GM11168 (cell line): ENCODE results near the gene SLC9A9.
"Not testable (repeated sequence)": the region's sequence is repeated elsewhere in the genome, so short reads cannot be mapped to it uniquely, and the experiment has no call there.

Experiments used
- in situ Hi-C: fragments of 300-500 bp; cut with MboI; formaldehyde crosslinking; loops from one replicate; pipeline ENCODE4 v1.12.0; 2022; ENCODE audit warnings: low sequenced_read_pairs; ENCODE audit not compliant: unreplicated experiment

The SLC9A9 gene

DNA sequence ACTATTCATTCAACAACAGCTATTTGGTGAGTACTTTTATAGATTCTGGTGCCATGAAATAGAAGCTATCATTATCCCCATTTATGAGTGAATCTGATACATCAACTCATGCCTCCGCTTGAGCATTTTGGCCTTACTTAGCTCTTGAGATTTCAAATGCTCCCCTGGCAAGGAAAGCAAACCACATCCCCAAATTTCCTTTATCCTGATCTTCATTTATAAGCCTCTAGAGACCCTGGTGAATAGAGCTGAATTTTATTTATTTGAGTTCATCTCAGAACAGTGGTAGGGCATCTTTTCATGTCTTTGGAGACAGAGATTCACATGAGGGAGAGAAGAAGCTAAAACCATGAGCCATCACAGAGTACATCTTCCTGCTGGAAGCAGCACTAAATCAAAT is 317.2 kb downstream of the SLC9A9 start:
- in situ Hi-C loops: no loop called here

DNA sequence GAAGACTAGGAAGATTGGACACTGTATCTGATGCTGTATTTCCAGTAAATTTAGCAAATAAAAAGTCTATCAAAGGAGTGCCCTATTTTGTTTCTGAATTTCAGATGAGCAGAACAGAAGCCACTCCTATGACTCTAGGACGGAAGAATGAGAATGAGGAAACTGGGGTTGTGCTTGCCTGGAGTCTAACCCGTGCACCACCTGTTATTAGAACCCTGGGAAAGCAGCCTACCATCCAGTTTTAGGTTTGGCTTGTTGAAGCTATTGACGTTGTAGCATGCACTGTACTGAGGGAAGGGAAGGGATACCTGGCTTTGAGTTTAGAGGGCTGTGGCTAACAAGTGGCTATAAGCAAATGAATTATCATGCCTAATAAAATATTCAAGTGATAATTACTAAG is 318.5 kb downstream of the SLC9A9 start:
- in situ Hi-C loops: no loop called here

DNA sequence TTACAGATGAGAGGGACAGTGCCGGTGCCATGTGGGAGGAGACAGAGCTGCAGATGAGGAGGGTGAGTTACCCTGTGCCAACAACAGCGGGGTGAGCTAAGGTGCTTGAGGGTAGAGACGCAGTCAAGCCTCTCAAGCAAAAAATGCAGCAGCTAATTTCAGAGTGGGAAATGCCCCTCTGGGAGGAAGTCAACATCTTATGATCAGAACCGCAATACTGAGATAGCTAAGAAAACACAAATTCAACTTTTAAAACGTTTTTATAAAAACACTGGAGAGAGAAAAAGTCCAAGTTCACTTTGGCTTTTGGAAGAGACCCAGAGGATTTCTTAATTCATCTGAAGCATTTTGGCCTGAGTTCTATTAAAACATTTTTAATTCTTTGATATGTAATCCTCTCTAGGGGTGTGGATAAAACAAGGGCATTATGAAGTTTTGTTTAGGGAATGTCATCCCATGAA is 319.2 kb downstream of the SLC9A9 start:
- in situ Hi-C loops: no loop called here

DNA sequence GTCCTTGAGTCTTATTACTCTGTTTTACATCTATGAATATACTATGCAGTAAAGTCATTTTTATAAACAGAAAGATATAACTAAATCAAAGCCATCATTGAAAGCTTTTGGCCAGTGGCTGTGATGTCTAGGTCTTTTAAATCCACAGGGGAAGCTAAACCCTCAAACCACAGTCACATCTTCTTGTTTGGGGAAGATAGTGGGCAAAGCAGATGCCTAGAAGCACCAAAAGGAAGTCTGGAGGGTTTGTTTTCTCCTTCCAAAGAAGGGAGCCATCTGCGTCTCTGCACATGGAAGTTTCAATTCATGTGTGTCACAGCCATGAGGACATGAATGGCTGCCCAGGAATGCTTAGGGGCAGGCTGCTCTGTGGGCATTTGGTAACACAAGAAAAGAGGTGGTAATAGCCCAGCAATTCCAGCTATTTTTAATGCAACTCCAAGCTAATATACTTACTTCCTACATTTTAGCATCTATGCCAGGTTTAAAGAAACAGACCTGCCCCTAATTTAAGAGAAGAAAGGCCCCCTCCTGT is 322.2 kb downstream of the SLC9A9 start:
- in situ Hi-C loops: no loop called here

DNA sequence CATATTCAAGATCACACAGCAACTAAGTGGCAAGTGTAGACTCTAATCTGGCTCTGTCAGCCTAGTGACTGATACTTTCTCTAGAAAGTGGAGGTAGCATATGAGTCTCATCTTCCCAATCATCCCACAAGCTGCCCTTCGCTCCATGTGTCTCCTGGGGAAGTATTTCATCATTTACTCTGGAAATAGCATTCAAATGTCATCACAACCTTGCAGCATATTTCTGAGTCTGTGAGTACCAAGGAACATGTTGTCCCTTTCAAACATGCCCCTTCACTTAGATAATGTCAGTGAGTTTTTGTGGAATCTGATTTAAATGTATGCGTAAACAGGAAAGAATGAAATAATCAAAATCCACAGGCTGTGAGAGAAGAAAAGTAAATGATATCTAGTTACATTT is 322.9 kb downstream of the SLC9A9 start:
- in situ Hi-C loops: no loop called here

DNA sequence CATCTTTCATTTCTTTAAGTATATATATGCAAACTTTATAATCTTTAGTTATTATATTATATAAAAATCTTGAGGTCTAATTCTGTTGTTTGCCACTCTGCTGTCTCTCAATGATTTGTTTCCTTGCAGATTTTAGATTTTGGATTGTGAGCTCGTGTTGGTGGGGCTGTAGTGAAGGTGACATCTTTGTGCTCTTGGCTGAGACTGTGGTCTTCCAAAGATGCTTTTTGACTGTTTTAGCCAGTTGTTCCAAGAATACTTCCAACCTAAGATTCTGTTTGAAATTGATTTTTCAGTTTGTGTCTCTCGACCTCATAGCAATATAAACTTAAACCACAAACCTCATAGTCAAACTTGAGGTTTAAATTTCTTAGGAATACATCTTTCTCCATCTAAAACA is 326.5 kb downstream of the SLC9A9 start:
- in situ Hi-C loops: no loop called here

DNA sequence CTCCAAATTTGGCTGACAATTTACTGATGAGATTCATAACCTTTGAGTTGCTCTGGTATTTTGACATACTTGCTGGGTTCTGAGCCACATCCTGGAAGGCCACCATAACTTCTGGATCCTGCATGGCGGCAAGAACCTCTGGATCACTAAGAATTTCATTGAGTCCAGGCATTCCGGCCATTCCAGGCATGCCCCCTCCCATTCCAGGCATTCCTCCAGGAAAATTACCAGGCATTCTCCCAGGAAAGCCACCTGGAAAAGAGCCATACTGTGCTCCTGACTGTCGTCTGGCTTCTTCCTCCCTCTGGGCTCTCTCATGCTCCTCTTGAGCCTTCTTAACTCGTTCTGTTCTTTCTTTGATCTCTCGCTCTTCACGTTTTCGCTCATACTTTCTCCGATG is 331.1 kb downstream of the SLC9A9 start:
- in situ Hi-C loops: not testable (repeated sequence)

DNA sequence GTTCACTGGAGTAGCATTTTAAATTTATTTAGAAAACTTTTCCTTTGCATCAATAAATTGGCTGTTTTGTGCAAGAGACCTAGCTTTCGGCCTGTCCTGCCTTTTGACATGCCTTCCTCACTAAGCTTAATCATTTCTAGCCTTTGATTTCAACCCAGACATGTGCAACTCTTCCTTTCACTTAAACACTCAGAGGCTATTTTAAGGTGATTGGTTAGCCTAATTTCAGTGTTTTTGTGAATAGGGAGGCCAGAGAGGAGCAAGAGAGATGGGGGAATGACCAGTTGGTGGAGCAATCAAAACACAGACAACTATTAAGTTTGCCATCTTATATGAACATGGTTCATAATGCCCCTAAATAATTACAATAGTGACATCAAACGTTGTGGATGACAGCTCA is 333.4 kb downstream of the SLC9A9 start:
- in situ Hi-C loops: no loop called here

DNA sequence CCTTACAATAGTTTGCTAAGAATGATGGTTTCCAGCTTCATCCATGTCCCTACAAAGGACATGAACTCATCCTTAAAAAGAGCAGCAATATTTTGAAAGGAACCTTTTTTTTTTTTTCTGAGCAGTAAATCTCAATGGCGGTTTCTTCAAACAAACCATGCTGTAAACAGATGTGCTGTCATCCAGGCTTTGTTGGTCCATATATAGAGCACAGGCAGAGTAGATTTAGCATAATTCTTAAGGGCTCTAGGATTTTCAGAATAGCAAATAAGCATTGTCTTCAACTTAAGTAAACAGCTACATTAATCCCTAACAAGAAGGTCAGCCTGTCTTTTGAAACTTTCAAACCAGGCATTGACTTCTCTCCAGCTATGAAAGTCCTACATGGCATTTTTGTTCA is 334.2 kb downstream of the SLC9A9 start:
- in situ Hi-C loops: no loop called here

DNA sequence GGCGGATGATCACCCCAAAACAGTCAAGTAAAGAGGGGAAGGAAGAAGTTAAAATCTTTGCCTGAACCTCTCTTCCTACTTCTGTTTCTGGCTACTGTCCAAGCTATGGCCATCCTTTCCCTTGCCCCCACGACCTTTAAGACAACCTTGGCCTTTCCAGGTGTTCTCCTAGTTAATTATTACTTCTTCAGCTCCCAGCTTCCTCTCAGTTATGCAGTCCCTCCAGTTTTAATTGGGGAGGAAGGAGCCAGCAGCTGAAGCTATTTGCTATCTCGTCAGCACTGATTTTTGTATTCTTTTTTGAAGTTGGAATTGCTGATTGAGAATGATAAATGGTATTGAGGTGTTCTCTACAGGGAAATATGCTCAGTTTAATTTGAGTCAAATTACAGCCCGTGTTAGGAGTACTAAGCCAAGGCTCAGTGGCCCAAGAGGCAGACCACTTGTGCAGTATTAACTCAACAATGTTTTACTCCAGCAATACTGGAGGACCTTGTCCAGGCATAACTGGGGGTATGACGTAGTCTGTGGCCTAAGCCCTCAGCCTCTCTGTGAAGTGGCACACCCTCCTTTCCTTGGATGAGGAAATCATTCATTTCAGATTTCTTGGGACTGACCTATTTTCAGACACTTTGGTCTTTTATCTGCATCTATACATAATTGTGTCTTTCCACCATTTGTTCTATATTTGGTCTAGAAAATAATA is 336.9 kb downstream of the SLC9A9 start:
- in situ Hi-C loops: no loop called here

DNA sequence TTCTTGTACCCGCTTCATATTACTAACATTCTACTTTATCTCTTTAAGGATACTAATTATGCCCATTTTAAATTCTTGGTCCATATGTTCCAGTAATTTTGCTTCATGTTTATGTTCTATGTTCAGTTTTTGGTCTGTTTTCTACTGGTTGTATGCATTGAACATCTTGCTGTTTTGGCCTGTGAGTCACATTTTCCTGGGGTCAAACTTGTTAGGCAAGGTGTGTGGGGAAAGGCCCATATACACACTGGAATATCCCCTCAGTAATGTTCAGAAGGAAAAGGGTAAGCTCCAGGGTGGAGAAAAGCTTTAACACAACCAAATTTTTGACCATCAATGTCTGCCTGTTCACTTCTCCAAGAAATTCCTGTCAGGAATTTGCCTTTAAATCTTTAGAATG is 337.7 kb downstream of the SLC9A9 start:
- in situ Hi-C loops: no loop called here

DNA sequence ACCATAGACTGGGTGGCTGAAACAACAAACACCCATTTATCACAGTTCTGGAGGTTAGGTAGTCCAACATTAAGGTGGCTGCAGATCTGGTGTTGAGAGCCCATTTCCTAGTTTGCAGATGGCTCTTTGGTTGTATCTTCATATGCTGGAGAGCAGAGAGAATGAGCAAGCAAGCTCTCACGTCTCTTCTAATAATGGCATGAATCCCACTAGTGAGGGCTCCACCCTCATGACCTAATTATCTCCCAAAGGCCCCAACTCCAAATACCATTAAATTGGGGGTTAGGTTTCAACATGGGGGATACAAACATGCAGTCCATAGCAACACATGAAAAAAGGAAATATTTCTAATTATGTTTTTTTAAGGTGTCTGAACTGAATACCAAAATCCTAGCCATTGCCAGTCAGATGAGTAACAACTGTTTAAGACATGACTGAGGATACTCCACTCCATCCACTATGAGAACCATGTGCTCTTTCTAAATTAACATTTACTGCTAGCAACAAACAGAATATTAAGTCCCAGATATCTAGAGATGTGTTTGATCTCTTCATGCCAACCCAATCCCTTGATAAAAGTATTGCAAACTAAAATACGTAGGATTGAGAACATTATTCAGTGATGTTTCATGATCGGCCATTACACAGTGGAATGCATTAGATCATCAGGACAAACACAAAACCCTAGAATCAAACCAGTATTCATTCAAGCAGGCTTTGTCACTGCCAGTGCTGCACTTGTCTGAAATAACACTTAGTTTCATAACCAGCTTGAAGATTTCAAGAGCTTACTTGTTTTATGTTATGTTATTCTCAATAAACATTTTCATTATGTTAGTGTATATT is 340.3 kb downstream of the SLC9A9 start:
- in situ Hi-C loops: no loop called here

DNA sequence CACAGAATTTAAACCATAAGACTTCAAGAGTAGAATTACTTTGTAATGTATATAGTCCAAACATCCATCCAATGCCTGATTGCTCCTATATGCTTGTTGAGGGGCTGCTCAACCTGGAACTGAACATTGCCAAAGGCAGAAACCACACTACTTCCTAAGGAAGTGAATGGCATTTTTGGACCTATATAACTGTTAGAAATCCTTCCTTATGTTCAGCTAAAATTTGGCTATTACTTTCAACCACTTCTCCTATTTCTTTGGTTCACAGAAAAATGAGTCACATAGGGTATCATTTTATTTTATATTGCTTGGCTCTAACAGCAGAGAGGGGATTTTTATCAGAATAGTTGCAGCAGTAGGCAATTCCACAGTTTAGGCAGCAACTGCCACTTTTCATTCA is 342.1 kb downstream of the SLC9A9 start:
- in situ Hi-C loops: no loop called here

DNA sequence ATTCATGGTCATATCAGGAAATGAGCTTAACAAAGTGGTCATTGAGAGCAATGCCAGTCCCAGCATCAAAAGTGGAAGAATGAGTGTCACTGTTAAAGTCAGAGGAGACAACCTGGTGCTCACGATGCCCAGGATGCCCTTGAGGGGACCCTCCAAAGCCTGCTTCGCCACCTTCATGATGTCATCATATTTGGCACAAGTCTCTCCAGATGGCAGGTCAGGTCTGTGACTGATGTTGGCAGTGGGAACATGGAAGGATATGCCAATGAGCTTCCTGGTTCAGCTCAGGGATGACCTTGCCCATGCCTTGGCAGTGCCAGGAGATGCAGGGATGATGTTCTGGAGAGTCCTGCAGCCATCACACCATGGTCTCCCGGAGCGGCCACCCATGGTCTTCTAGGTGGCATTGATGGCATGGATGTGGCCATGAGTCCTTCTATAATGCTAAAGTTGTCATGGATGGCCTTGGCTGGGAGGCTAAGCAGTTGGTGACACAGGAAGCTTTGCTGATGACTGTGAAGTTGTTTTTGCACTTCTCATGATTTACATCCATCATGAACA is 344.9 kb downstream of the SLC9A9 start:
- in situ Hi-C loops: no loop called here

DNA sequence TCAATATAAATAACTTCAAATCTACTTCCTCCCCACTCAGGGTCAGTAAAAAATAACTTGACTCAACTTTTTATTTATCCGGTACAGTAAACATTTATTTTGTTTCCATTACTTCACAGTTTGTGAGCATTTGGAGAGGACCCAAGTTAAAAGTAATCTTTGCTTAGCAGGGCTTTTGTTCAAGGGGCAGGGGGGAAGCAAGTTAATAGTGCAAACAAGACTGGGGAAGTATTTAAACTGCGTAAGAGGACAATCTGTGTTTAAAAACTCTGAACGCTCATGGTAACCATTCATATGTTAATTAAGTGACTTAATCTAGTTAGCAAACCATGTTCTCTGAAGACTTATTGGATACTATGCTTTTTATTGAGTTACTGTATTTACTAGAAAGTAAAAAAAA is 346.2 kb downstream of the SLC9A9 start:
- in situ Hi-C loops: no loop called here

DNA sequence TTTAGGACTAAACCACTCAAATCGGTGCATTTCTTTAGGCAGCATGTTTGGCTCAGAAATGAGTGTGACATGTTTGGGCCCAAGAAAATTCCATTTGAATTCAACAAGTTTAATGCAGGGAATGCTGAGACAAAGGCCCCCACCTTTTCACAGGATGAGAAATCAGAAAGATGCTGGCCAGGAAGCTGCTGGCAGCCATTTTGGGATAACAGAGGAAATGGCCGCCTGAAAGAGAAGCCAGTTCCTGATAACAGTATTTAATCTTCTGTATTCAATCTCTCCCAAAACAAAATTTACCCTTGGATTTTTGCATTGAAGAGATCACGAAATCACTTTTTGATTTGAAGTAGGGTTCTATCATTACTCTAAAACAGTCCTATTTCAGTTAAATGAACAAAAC is 350.9 kb downstream of the SLC9A9 start:
- in situ Hi-C loops: no loop called here

DNA sequence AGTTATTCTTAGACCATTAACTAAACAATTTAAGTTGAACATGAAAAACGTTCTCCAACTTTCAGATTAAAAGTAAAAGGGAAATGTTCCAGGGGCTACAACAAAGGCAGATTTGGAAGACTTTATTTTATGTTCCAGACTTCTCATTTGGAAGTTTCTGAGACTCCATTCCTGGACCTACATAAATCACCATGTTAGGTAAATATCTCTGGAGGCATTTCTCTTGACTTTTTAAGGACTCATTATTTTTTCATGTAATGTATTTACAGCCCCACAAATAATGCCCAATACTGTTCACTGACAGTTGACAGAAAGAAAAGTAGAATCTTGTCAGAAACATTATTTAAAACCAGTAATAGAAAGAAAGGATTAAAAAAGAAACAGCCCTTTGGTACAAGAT is 352.1 kb downstream of the SLC9A9 start:
- in situ Hi-C loops: no loop called here

DNA sequence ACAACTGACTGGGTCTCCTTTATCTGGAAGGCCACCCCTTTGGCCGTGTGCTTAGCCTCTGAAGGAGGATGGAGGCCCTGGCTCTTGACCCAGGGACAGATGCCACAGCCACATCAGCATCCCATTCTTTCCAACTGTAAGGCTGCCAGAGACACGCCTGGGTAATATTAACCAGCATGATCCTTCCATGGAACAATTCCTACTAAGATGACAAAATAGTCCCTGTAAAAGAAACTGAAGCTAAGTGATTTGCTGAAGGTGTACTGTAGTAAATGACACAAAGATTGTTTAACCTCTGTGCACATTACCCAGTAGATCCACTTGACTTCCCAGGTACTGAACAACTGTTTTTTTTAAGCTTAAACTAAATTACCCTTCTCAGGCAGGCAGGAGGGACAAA is 352.7 kb downstream of the SLC9A9 start:
- in situ Hi-C loops: no loop called here

DNA sequence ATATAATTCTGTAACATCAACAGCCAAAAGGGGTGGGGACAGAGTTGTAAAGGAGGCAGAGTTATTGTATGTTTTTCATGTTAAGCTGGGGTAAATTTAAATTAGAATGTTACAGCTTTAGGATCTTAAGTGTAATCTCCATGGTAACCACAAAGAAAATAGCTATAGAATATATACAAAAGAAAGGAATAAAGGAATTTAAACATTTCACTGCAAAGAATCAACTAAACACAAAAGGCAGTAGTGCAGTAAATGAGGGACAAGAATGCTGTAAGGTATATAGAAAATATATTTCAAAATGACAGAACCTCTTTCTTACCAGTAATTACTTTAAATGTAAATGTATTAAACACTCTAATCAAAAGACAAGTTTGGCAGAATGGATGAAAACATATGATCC is 361.7 kb downstream of the SLC9A9 start:
- in situ Hi-C loops: no loop called here

DNA sequence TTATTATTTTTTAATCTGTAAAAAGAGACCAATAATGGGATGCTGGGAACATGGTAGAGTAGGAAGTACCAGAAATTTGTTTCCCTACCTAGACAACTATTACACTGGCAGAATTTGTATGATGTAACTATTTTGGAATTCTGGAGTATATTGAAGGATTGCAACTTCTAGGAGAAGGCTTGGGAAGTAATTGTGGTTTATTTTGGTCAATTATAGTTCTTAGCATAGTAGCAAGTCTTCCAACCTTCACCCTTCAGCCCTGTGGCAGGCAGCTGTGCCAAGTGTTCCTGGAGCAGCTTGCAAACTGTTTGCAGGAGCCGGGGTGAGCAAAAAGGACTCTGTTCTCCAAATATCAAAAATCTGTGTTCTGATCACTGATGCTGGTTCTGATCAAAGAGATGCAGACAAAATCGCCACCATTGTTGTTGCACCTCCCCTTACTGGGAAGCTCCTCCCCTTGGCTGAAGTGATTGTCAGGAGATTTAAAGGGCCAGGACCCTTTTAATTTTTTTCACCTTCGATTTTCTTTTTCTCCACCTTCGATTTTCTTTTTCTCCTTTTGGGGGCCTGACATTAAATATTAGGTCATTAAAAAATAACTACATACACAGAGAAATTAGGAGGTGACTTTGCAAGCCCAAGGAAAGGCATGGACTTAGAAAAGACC is 363.3 kb downstream of the SLC9A9 start:
- in situ Hi-C loops: no loop called here

DNA sequence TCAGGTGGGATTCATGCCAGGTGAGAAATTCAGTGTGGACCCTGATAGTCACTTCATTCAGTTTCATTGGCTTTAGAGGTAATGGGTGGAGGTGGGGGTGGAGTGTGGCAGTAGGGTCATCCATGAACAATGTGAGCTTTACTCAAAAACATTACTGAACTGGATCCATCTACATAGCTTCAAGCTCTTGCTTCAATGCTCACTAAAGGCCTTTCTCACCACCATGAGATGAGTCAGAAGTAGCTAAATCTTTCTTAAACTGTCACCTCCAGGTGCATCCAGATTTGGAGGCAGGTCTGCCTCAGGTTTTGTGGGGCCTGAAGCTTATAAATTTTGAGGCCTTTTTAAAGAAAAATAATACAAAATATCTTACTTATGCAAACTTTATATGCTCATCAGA is 365.1 kb downstream of the SLC9A9 start:
- in situ Hi-C loops: no loop called here
